Neural cell (in vitro differentiated cells): ENCODE measurements around the gene PEF1. TPM values are rescaled to one million over a fixed set of nuclear protein-coding genes. Genes with fewer than 3 reads are reported as not detected.

ENCODE experiments used
- H2AFZ ChIP-seq: fragments of 200-600, 300-800 bp; sonication (generic), shearing (Covaris generic); 2 replicates; pipeline ENCODE4 v1.6.0; 2014; ENCODE audit warnings: low read depth, mild to moderate bottlenecking, antibody characterized with exemption, low read length, moderate library complexity
- H3F3A ChIP-seq: fragments of 200-600 bp; shearing (Covaris generic); 2 replicates; pipeline ENCODE4 v1.6.1; 2016; ENCODE audit warnings: mild to moderate bottlenecking, moderate library complexity, mixed read lengths, antibody characterized with exemption, low read length; ENCODE audit not compliant: insufficient read depth, poor library complexity, severe bottlenecking
- H3K27ac ChIP-seq: fragments of 200-600, 300-800 bp; sonication (generic), shearing (Covaris generic); 2 replicates; pipeline ENCODE4 v1.5.1; 2014; ENCODE audit warnings: mild to moderate bottlenecking, low read length, moderate library complexity
- H3K27me3 ChIP-seq: fragments of 300-800, 200-600 bp; sonication (generic), shearing (Covaris generic); 2 replicates; pipeline ENCODE4 v1.6.0; 2014; ENCODE audit warnings: mild to moderate bottlenecking, low read depth, low read length, moderate library complexity; ENCODE audit not compliant: insufficient read depth
- H3K36me3 ChIP-seq: fragments of 300-800, 200-600 bp; sonication (generic), shearing (Covaris generic); 2 replicates; pipeline ENCODE4 v1.5.1; 2014; ENCODE audit warnings: mild to moderate bottlenecking, antibody characterized with exemption, low read length, moderate library complexity; ENCODE audit not compliant: insufficient read depth
- H3K4me2 ChIP-seq: fragments of 300-800, 200-600 bp; sonication (generic), shearing (Covaris generic); 2 replicates; pipeline ENCODE4 v1.6.0; 2014; ENCODE audit warnings: mild to moderate bottlenecking, low read length
- H3K4me3 ChIP-seq: fragments of 300-800, 200-600 bp; sonication (generic), shearing (Covaris generic); 2 replicates; pipeline ENCODE4 v1.5.1; 2014; ENCODE audit warnings: mild to moderate bottlenecking, low read length, moderate library complexity
- H3K79me2 ChIP-seq: fragments of 200-600 bp; shearing (Covaris generic); replicated peaks from 2 replicates; pipeline ENCODE4 v1.6.0; 2014; ENCODE audit warnings: mild to moderate bottlenecking, low read length, moderate library complexity; ENCODE audit not compliant: insufficient read depth
- H3K9ac ChIP-seq: fragments of 300-800, 200-600 bp; sonication (generic), shearing (Covaris generic); 2 replicates; pipeline ENCODE4 v1.6.1; 2016; ENCODE audit warnings: mild to moderate bottlenecking, low read length, mixed read lengths
- H3K9me2 ChIP-seq: fragments of 200-600 bp; shearing (Covaris generic); 2 replicates; pipeline ENCODE4 v1.6.1; 2016; ENCODE audit warnings: mild to moderate bottlenecking, low read length, mixed read lengths; ENCODE audit not compliant: insufficient read depth
- H3K9me3 ChIP-seq: fragments of 200-600, 300-800 bp; sonication (generic), shearing (Covaris generic); 2 replicates; pipeline ENCODE4 v1.6.1; 2016; ENCODE audit warnings: mild to moderate bottlenecking, mixed run types, low read length, moderate library complexity, mixed read lengths
- H4K20me1 ChIP-seq: fragments of 200-600 bp; shearing (Covaris generic); 2 replicates; pipeline ENCODE4 v1.6.1; 2016; ENCODE audit warnings: mild to moderate bottlenecking, mixed run types; ENCODE audit not compliant: insufficient read depth
- EP300 ChIP-seq: fragments of 450-650 bp; conservative IDR thresholded peaks from 2 replicates; pipeline ENCODE4 v1.6.1; 2014; ENCODE audit warnings: antibody characterized with exemption, mild to moderate bottlenecking, moderate library complexity; ENCODE audit not compliant: poor library complexity, severe bottlenecking
- EZH2 ChIP-seq: fragments of 200-600, 300-800 bp; shearing (Covaris generic), sonication (generic); IDR thresholded peaks from 2 replicates; pipeline ENCODE4 v1.6.1; 2014; ENCODE audit warnings: antibody characterized with exemption, low read length, borderline replicate concordance, mild to moderate bottlenecking; ENCODE audit not compliant: insufficient read depth, poor library complexity, severe bottlenecking
- MXI1 ChIP-seq: fragments of 450-650 bp; conservative IDR thresholded peaks from 2 replicates; pipeline ENCODE4 v1.6.1; 2014; ENCODE audit warnings: antibody characterized with exemption, mild to moderate bottlenecking; ENCODE audit not compliant: poor library complexity, severe bottlenecking
- POLR2AphosphoS5 ChIP-seq: IDR thresholded peaks from 2 replicates; pipeline ENCODE4 v1.6.1; 2012
- RAD21 ChIP-seq: fragments of 450-650 bp; conservative IDR thresholded peaks from 2 replicates; pipeline ENCODE4 v1.6.1; 2014; ENCODE audit warnings: antibody characterized with exemption, mild to moderate bottlenecking, moderate library complexity
- REST ChIP-seq: IDR thresholded peaks from 2 replicates; pipeline ENCODE4 v1.6.1; 2012; ENCODE audit warnings: borderline replicate concordance
- SMC3 ChIP-seq: fragments of 450-650 bp; conservative IDR thresholded peaks from 2 replicates; pipeline ENCODE4 v1.6.1; 2014; ENCODE audit warnings: antibody characterized with exemption, mild to moderate bottlenecking, moderate library complexity; ENCODE audit not compliant: poor library complexity
- TAF1 ChIP-seq: IDR thresholded peaks from 2 replicates; pipeline ENCODE4 v1.6.1; 2012; ENCODE audit warnings: low read depth
- polyA plus RNA-seq: library from polyadenylated mRNA; depleted of rRNA; stranded (reverse); fragments of >200 nt; gene quantifications from 2 replicates; pipeline ENCODE4 v1.2.3, GENCODE V29; 2014
- TF ChIP-seq, protein P1 (sequence below): fragments of 450-650 bp; IDR thresholded peaks from 2 replicates; pipeline ENCODE4 v1.5.1; 2014; ENCODE audit warnings: antibody characterized with exemption, mild to moderate bottlenecking, moderate library complexity; ENCODE audit not compliant: poor library complexity, severe bottlenecking

Gene PEF1
- polyA plus RNA-seq, 1 donor from 2014 or later: 48.2 TPM

DNA sequence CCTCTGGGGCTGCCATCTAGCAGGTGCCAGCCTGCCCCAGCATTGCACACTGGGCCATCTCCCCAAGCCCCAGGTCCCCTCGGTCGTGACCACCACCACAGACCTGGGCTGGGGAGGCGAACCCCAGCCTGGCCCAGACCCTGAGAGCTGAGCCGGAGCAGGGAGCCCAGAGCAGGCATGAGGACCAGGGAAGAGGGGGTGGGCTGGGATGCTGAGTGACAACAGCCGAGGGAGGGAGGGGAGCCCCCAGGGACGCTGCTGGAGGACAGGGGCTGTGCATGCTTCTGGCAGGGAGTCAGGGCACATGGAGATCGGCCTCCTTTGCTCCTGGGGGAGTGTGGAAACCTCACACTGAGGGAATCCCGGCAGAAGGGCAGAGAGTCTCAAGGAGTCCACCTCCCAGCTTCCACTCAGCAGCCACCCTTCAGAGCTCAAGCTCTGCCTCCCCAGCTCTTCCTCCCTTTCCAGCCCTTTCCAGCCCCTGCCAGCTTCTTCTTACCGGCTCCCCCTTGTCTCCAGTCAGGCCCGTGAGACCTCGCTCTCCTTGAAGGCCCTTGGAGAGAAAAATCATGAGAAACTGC lies 23.7 kb upstream of the PEF1 start:
- no peak overlapping the region for H3K9ac ChIP-seq
- H3K27me3 ChIP-seq: no peaks in the 10 kb centered on the region
- H3K4me3 ChIP-seq: no peak overlapping the region
- no peaks in the 10 kb centered on the region for H3K9me3 ChIP-seq
- TF ChIP-seq EP300 (no peak), POLR2AphosphoS5 (no peak), MXI1 (no peak), RAD21 (no peak), SMC3 (no peak), REST (no peak), EZH2 (no peak), TAF1 (no peak)
- TF ChIP-seq, protein P1, sequence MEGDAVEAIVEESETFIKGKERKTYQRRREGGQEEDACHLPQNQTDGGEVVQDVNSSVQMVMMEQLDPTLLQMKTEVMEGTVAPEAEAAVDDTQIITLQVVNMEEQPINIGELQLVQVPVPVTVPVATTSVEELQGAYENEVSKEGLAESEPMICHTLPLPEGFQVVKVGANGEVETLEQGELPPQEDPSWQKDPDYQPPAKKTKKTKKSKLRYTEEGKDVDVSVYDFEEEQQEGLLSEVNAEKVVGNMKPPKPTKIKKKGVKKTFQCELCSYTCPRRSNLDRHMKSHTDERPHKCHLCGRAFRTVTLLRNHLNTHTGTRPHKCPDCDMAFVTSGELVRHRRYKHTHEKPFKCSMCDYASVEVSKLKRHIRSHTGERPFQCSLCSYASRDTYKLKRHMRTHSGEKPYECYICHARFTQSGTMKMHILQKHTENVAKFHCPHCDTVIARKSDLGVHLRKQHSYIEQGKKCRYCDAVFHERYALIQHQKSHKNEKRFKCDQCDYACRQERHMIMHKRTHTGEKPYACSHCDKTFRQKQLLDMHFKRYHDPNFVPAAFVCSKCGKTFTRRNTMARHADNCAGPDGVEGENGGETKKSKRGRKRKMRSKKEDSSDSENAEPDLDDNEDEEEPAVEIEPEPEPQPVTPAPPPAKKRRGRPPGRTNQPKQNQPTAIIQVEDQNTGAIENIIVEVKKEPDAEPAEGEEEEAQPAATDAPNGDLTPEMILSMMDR: no peak
- no peaks in the 10 kb centered on the region for H3F3A ChIP-seq
- H4K20me1 ChIP-seq: no peaks in the 10 kb centered on the region
- no peaks in the 10 kb centered on the region for H3K79me2 ChIP-seq
- H3K4me2 ChIP-seq: no peak overlapping the region
- no peaks in the 10 kb centered on the region for H3K36me3 ChIP-seq
- H3K9me2 ChIP-seq: no peaks in the 10 kb centered on the region
- no peak overlapping the region for H3K27ac ChIP-seq
- no peak overlapping the region for H2AFZ ChIP-seq

DNA sequence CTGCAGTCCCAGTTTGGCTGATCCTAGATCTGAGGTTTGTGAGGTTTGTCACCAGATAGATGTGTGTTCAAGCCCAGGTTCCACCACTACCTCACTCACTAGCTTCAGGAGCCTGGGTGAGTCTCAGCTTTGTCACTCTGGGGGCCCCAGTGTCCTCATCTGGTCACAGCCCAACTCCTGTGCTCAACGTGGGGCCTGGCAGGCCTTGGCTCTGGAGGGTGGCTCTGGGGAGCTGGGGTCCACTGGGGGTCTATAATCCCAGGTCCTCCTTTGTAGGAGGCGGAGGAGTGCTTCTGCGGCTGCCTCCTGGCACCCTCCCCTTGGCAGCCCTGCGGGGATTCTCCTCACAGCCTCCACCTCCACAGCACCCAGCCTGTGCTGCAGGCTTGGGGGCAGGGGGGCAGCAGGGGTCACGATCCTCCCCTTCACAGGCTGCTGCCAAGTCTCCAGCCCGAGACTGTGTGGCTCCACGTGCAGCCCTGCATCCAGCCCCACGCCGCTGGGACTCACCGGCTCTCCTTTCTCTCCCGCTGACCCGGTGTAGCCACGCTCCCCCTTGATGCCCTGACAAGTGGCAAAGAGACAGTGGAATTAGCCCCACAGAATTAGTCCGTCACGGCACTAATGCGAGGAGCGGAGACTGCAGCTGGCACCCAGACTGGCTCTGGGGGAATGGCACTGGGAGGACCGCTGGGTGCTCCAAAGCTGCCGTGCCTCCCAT lies 22.5 kb upstream of the PEF1 start:
- Histone ChIP-seq H3K27ac (no peak overlapping the region), H3F3A (no peaks in the 10 kb centered on the region), H3K9me3 (no peaks in the 10 kb centered on the region), H3K4me3 (no peak overlapping the region), H3K27me3 (no peaks in the 10 kb centered on the region), H2AFZ (no peak overlapping the region), H3K79me2 (no peaks in the 10 kb centered on the region), H3K9me2 (no peaks in the 10 kb centered on the region), H4K20me1 (no peaks in the 10 kb centered on the region), H3K9ac (no peak overlapping the region), H3K36me3 (no peaks in the 10 kb centered on the region), H3K4me2 (no peak overlapping the region)
- TF ChIP-seq EZH2 (no peak), TAF1 (no peak), EP300 (no peak), RAD21 (no peak), REST (no peak), SMC3 (no peak), POLR2AphosphoS5 (no peak), MXI1 (no peak)
- TF ChIP-seq, protein P1: no peak
